GM12873 (cell line): ENCODE results near the gene EIF4ENIF1.
A peak's percentile ranks its signal among the peaks of the same experiment; 100 is the strongest.

Experiments
- TF ChIP-seq, protein P1 (sequence below): IDR thresholded peaks from 2 replicates; pipeline ENCODE4 v1.5.1; 2012; ENCODE audit warnings: low read depth, mild to moderate bottlenecking, moderate library complexity, low read length, control low read depth; ENCODE audit not compliant: insufficient read depth; ENCODE audit errors: missing control alignments

EIF4ENIF1 gene

DNA sequence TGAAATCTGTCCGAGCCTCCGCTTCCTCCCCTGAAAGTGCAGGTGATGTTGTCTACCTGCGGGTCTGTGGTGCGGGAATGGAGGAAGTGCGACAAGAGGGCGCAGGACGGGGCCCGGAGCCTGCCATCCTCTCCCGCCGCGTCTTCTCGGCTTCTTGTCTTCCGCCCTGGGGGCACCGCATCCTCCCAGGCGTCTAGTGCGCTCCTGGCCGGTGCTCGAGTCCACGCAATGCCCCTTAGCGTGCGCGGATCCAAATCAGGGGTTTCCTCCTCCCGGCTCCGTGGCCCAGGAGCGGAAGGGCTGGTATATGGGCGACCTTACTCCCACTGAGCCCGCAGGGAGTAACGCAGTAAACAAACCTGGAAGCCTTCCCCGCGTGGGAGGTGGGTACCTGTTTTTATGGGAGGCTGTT, 7.1 kb upstream of the EIF4ENIF1 start:
- TF ChIP-seq, protein P1, sequence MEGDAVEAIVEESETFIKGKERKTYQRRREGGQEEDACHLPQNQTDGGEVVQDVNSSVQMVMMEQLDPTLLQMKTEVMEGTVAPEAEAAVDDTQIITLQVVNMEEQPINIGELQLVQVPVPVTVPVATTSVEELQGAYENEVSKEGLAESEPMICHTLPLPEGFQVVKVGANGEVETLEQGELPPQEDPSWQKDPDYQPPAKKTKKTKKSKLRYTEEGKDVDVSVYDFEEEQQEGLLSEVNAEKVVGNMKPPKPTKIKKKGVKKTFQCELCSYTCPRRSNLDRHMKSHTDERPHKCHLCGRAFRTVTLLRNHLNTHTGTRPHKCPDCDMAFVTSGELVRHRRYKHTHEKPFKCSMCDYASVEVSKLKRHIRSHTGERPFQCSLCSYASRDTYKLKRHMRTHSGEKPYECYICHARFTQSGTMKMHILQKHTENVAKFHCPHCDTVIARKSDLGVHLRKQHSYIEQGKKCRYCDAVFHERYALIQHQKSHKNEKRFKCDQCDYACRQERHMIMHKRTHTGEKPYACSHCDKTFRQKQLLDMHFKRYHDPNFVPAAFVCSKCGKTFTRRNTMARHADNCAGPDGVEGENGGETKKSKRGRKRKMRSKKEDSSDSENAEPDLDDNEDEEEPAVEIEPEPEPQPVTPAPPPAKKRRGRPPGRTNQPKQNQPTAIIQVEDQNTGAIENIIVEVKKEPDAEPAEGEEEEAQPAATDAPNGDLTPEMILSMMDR: no peak

DNA sequence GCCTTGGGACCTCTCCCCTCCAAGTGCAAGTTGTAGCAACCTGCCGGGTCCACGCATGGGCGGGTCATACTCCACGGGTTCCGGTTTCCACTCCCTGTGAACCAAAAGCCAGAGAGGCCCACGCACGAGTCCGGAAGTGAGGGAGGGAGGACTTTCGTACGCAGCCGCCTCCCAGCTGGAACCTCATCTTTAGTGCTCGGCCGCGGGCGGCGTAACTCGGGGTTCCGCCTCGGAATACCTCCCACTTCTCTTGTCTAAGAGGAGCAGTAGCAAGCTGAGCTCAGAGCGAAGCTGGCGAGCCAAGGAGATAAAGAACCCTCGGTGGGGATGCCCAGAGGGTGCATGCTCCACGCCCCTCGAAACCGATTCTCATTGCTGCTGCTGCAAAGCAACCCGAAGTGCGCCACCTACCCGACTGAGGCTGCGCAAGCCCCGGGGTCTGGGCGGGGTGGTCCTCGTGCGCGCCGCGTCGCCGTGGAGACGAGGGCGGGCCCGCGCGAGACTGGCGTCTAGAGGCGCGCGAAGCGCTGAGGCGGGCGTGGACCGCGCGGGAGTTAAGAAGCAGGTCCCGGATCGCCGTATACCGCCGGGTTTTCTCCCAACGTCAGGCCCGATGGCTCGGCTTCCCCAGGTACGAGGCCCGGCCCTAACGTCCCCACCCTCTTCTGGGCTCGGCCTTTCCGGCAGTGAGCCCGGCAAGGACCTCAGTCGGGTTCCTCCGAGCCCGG, 6.5 kb upstream of the EIF4ENIF1 start, which contains the start of gene SFI1:
Gene SFI1 (plus strand): TSS at position 530 of the 728 bp plus-strand sequence. CDS start 11,749 bp downstream, outside the sequence.
- TF ChIP-seq, protein P1: peak; percentile 33

- TF ChIP-seq, protein P1: no peak
These were observed 5.7 kb upstream of the EIF4ENIF1 start for GRCh38 chr22:31495343-31495742.

DNA sequence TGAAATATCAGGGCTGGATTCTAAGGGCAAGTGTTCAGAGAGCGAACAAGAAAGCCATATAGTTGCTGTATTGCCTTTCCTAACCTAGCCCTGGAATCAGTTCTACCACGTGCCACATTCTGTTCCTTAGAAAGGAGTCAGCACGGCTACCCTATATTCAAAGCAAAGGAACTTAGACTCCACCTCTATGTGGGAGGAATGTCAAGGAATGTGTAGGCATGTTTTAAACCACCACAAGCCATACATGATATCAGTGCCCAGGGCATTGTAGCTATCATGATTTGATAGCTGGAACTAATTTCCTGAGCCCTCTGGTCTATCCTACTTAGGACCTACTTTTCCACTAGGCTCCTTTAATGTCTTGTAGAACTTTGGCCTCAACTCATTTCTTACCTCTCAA, 2.5 kb upstream of the EIF4ENIF1 start:
- TF ChIP-seq, protein P1: no peak

DNA sequence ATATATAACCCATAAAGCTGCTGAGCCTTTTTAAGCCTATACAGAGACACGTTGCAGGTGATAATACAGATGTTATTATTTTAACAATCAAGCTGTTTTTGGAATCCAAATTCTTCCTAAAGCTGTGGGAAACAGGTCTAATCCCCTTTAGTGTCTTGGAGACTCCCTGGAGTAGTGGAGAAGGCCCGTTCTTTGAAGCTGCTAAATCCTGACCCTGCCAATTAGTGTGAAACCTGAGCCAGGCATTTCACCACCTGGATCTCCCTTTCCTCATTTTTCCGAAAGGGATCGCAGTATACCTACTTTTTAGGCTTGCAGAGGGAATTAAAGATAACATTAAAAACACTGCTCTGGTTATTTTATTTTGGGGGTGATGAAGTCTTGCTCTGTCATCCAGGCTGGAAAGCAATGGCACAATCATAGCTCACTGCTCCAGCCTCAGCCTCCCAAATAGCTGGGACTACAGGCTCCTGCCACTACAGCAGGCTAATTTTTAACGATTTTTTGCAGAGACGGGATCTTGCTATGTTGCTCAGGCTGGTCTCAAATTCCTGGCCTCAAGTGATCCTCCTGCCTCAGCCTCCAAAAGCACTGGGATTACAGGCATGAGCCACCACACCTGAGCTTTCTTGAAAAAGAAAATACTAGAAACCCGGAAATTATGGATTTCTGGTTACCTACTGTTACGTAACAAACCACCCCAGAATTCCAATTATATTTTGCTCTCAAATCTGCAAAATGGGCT, 1.7 kb upstream of the EIF4ENIF1 start:
- TF ChIP-seq, protein P1: no peak

- TF ChIP-seq, protein P1: peak; percentile 13
These were observed 869 bp upstream of the EIF4ENIF1 start for GRCh38 chr22:31490496-31490925.

- TF ChIP-seq, protein P1: no peak
These were observed 539 bp downstream of the EIF4ENIF1 start for GRCh38 chr22:31488988-31489617.
